ENCODE results near the gene GALM. TPM values are rescaled to one million over a fixed set of nuclear protein-coding genes. Genes with fewer than 3 reads are reported as not detected.

Gene GALM
- total RNA-seq, 1 donor from 2014 or later: 1.6 TPM

DNA sequence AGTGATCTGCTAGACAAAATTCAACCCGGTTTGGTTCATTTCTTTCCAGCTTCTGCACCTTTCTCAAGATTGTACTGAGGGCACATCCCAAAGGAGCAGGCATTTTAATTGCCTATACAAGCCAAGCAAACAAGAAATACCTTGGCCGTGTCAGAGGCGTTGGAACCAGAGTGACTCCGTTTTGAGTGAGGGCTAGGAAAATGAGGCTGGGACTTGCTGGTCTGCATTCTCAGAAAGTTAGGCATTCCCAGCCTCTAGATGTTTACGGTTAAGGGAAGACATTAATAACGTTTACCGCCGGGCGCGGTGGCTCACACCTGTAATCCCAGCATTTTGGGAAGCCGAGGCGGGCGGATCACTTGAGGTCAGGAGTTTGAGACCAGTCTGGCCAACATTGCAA, 110.6 kb downstream of the GALM start:
- peaks cover 2% of the 10 kb centered on the region for H3K36me3 ChIP-seq (ENCODE audit: control insufficient read depth, insufficient read depth, low read length)
- TF ChIP-seq, protein P1, sequence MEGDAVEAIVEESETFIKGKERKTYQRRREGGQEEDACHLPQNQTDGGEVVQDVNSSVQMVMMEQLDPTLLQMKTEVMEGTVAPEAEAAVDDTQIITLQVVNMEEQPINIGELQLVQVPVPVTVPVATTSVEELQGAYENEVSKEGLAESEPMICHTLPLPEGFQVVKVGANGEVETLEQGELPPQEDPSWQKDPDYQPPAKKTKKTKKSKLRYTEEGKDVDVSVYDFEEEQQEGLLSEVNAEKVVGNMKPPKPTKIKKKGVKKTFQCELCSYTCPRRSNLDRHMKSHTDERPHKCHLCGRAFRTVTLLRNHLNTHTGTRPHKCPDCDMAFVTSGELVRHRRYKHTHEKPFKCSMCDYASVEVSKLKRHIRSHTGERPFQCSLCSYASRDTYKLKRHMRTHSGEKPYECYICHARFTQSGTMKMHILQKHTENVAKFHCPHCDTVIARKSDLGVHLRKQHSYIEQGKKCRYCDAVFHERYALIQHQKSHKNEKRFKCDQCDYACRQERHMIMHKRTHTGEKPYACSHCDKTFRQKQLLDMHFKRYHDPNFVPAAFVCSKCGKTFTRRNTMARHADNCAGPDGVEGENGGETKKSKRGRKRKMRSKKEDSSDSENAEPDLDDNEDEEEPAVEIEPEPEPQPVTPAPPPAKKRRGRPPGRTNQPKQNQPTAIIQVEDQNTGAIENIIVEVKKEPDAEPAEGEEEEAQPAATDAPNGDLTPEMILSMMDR (IDR thresholded peaks at IDR 0.05; ENCODE audit: insufficient read depth, low read length, severe bottlenecking): no peak
- no peak overlapping the region for H3K4me3 ChIP-seq (ENCODE audit: low read depth, low read length)
- DNase-seq (ENCODE audit: low read depth): no peak
- H3K27me3 ChIP-seq (ENCODE audit: control insufficient read depth, insufficient read depth, low read length): no peaks in the 10 kb centered on the region
- FAIRE-seq: no peak

DNA sequence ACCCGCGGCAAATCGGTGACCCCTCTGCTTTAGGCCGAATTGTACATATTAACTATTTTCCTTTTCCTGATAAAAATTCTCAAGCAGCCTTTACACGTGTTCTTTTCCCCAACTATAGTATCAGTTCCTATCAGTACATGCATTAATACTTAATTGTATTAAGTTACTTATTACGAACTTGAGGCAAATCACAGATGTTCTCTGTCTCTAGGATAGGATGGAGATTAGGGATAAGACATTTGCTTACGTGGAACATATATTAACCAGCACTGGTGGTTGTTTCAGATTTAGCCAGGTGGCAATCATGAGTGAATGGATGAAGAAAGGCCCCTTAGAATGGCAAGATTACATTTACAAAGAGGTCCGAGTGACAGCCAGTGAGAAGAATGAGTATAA, 112.8 kb downstream of the GALM start:
- TF ChIP-seq, protein P1 (IDR thresholded peaks at IDR 0.05; ENCODE audit: insufficient read depth, low read length, severe bottlenecking): no peak
- no peak for DNase-seq (ENCODE audit: low read depth)
- FAIRE-seq: no peak
- peaks cover 3% of the 10 kb centered on the region for H3K36me3 ChIP-seq (ENCODE audit: control insufficient read depth, insufficient read depth, low read length)
- H3K27me3 ChIP-seq (ENCODE audit: control insufficient read depth, insufficient read depth, low read length): no peaks in the 10 kb centered on the region
- peak overlapping the region; percentile 88 for H3K4me3 ChIP-seq (ENCODE audit: low read depth, low read length)

DNA sequence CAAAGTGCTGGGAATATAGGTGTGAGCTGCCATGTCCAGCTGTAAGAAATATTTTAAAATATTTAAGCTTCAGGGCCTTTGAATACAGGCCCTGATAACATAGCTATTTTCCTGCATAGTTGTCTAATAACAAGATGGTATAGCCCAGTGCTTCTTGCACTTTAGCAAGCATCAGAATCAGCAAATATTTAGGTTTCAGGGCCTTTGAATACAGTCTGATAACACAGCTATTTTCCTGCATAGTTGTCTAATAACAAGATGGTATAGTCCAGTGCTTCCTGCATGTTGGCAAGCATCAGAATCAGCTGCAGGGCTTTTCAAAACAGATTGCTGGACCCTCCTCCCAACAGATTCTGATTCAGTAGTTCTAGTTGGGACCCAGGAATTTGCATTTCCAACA, 117.7 kb downstream of the GALM start:
- H3K36me3 ChIP-seq (ENCODE audit: control insufficient read depth, insufficient read depth, low read length): peaks cover 3% of the 10 kb centered on the region
- no peaks in the 10 kb centered on the region for H3K27me3 ChIP-seq (ENCODE audit: control insufficient read depth, insufficient read depth, low read length)
- no peak overlapping the region for H3K4me3 ChIP-seq (ENCODE audit: low read depth, low read length)
- TF ChIP-seq, protein P1 (IDR thresholded peaks at IDR 0.05; ENCODE audit: insufficient read depth, low read length, severe bottlenecking): no peak
- DNase-seq (ENCODE audit: low read depth): no peak
- FAIRE-seq: no peak

Other genes starting within 250 kb of the GALM start
- gene HNRNPLL, start 63.2 kb upstream of the GALM start, total RNA-seq: 29.7 and 32.4 TPM in 2 replicates
- 115 and 120 TPM in 2 replicates for gene SRSF7, start 85.2 kb downstream of the GALM start, total RNA-seq
- 7.2 and 10.5 TPM in 2 replicates for gene GEMIN6, start 112.1 kb downstream of the GALM start, total RNA-seq
- gene DHX57, start 209.8 kb downstream of the GALM start, total RNA-seq: 10.5 and 14.6 TPM in 2 replicates
- 3.9 and 10.4 TPM in 2 replicates for gene MORN2, start 209.9 kb downstream of the GALM start, total RNA-seq
- 0.26 and 0.38 TPM in 2 replicates for gene ARHGEF33, start 223.8 kb downstream of the GALM start, total RNA-seq

Measured in bronchial epithelial cell (primary cell).